ENCODE results near the gene TNFRSF8. TPM values are rescaled to one million over a fixed set of nuclear protein-coding genes. Genes with fewer than 3 reads are reported as not detected.
"Not testable (repeated sequence)": the region's sequence is repeated elsewhere in the genome, so short reads cannot be mapped to it uniquely, and the experiment has no call there.

TNFRSF8 gene
- total RNA-seq, 1 experiment from 2014 or later = not detected

- in situ Hi-C loops (cut with HindIII; ENCODE audit: low sequenced_read_pairs) = no loop called here
- DNase-seq (ENCODE audit: low spot score) = no peak
These were observed 17.1 kb downstream of the TNFRSF8 start for GRCh38 chr1:12080156-12080555.

- in situ Hi-C loops (cut with HindIII; ENCODE audit: low sequenced_read_pairs) = no loop called here
These were observed 17.9 kb downstream of the TNFRSF8 start for GRCh38 chr1:12080773-12081556.

DNA sequence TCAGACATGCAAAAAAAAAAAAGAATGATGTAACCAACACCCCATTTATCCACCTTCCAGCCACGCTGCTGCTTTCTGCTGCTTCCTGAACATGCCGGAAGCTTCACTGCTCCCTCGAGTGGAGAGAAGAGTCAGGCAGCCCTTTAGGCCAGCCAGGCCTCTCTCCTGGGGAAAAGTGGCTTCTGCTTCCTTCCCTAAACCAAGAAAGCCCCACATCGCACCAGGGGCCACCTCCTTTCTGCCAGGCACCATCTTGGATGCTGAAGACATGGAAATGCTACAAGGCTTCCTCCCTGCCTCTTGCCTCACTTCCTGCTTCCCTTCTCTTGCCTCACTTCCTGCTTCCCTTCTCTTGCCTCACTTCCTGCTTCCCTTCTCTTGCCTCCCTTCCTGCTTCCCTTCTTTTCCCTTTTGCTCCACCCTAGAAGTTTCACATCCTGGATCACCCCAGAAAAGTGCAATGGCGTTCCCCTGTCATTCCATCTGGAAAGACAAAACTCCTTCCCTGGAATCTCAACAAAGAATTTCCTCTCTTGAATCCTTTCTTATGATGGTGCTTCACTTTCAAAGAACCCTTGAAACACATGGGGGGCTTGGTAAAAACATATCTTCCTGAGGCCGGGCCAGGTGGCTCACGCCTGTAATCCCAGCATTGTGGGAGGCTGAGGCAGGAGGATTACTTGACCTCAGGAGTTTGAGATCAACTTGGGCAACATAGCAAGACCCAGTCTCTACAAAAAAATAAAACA lies 18.7 kb downstream of the TNFRSF8 start:
- in situ Hi-C loops (cut with HindIII; ENCODE audit: low sequenced_read_pairs) = no loop called here
- DNase-seq (ENCODE audit: low spot score) = no peak

More at GRCh38 chr1:12080773-12081556, 17.9 kb downstream of the TNFRSF8 start:
- no peak for DNase-seq (ENCODE audit: low spot score)

- DNase-seq (ENCODE audit: low spot score) = no peak
- in situ Hi-C loops (cut with HindIII; ENCODE audit: low sequenced_read_pairs) = no loop called here
These were observed 19.9 kb downstream of the TNFRSF8 start for GRCh38 chr1:12082988-12083387.

DNA sequence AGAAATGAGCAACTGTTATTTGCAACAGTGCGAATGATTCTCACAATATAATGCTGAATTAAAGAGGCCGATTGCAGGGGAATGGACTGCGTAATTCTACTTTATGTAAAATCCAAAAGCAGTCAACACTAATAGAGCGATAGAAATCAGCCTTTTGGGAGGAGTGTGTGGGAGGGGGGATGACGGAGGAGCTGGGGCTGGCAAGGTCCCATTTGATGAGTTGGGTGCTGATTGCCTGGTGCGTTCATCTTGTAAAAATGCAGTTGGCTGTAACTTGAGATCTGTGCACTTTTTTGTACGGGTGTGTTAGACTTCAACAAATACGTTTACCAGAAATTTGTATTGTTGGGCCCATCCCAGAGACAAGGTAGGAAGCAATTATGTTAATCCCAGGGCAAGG lies 20.7 kb downstream of the TNFRSF8 start:
- in situ Hi-C loops (cut with HindIII; ENCODE audit: low sequenced_read_pairs) = no loop called here
- no peak for DNase-seq (ENCODE audit: low spot score)

GRCh38 chr1:12085643-12086260 lies 22.6 kb downstream of the TNFRSF8 start:
- in situ Hi-C loops (cut with HindIII; ENCODE audit: low sequenced_read_pairs) = no loop called here
- no peak for DNase-seq (ENCODE audit: low spot score)

DNA sequence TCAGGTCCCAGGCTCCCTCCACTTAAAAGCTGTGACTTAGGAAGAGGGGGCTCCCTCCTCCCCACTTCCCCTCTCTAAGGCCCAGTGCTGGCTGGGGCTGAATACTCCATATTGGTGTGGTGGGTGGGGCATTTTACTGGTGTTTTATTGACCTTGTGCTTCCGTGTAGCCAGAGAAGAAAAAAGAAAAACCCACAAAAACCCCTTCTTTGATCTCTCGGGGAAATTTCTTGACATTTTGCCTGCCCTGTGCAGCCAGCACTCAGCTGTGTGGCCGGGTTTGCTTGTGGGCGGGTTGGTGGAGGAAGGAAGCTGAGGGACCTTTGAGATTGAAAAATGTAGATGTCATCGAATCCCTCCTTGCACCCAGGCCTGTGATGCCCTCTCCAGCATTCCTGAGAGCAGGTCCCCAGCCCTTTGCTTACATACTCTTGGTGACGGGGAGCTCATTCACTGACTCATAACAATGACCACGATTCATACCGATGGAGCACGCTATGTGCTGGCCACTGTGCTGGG lies 24.8 kb downstream of the TNFRSF8 start:
- DNase-seq (ENCODE audit: low spot score) = no peak
- in situ Hi-C loops (cut with HindIII; ENCODE audit: low sequenced_read_pairs) = no loop called here

DNA sequence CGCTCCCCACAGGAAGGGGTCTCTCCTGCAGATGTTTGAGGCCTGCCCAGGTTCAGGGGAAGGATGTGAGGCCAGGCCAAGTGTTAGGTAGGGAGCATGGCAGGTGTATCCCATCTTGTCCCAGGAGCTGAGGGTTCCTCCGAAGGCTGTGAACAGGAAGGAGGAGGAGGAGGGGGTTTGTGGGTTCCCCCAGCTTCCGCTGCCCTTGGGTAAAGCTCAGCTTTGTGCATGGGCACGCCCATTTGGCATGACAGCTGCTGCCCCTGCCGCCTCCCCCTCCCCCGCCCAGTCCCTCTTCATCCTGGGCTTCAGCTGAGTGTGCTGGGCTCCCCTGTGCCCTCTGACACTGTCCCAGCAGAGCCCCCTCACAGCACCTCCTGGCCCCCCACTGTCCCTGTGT lies 25.5 kb downstream of the TNFRSF8 start:
- no peak for DNase-seq (ENCODE audit: low spot score)
- in situ Hi-C loops (cut with HindIII; ENCODE audit: low sequenced_read_pairs) = no loop called here

DNA sequence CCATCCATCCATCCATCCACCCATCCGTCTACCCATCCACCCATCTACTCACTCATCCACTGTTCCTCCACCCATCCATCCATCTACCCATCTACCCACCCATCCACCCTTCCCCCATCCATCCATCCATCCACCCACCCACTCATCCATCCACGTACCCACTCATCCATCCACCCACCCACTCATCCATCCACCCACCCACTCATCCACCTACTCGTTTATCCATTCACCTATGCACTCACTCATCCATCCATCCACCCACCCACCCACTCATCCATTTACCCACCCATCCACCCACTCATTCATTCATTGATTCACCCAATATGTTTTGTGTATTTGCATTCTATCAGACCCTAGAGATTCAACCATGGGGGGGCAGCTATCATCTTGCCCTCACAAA lies 27.2 kb downstream of the TNFRSF8 start:
- DNase-seq (ENCODE audit: low spot score) = no peak
- in situ Hi-C loops (cut with HindIII; ENCODE audit: low sequenced_read_pairs) = no loop called here

- in situ Hi-C loops (cut with HindIII; ENCODE audit: low sequenced_read_pairs) = no loop called here
- DNase-seq (ENCODE audit: low spot score) = no peak
These were observed 28.1 kb downstream of the TNFRSF8 start for GRCh38 chr1:12091191-12091590.

DNA sequence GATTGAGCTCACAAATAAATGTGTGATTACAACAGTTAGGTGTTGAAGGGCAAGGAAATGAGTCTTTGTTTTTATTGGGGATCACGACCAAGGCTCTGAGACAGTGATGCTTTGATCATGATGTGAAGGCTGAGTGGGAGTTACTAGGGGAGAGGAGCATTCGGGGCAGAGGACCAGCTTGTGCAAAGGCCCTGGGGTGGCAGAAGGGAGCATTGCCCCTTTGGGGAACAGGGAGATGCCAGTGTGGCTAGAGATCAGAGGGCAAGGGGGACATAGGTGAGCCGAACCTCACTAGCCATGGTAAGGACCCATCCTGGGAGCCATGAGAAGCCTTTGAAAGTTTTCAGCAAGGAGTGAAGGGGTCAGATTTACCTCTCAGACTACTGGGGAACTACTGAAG lies 31.1 kb downstream of the TNFRSF8 start:
- in situ Hi-C loops (cut with HindIII; ENCODE audit: low sequenced_read_pairs) = no loop called here
- no peak for DNase-seq (ENCODE audit: low spot score)

- no peak for DNase-seq (ENCODE audit: low spot score)
- in situ Hi-C loops (cut with HindIII; ENCODE audit: low sequenced_read_pairs) = no loop called here
These were observed 32.6 kb downstream of the TNFRSF8 start for GRCh38 chr1:12095452-12096263.

- DNase-seq (ENCODE audit: low spot score) = no peak
- in situ Hi-C loops (cut with HindIII; ENCODE audit: low sequenced_read_pairs) = no loop called here
These were observed 33.5 kb downstream of the TNFRSF8 start for GRCh38 chr1:12096615-12097014.

GRCh38 chr1:12097321-12097720 lies 34.2 kb downstream of the TNFRSF8 start:
- DNase-seq (ENCODE audit: low spot score) = no peak
- in situ Hi-C loops (cut with HindIII; ENCODE audit: low sequenced_read_pairs) = no loop called here

DNA sequence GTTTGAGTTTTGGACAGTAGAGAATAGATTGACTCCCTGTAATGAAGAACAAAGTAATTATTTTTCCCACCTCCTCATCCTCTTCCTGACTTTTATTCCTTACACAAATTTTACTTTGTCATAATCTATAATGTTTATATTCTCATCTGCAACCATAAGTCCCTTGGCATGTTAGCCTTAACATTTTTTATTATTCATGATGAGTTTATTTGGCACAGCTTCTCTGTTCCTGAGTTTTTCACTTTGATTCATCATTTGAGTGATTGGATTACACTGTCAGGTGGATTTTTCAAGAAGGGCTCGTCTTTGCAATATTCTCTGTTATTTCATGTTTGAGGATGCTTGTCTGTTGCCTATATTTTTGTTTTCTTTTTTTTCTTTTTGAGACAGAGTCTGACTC lies 35.7 kb downstream of the TNFRSF8 start:
- DNase-seq (ENCODE audit: low spot score) = no peak
- in situ Hi-C loops (cut with HindIII; ENCODE audit: low sequenced_read_pairs) = no loop called here

DNA sequence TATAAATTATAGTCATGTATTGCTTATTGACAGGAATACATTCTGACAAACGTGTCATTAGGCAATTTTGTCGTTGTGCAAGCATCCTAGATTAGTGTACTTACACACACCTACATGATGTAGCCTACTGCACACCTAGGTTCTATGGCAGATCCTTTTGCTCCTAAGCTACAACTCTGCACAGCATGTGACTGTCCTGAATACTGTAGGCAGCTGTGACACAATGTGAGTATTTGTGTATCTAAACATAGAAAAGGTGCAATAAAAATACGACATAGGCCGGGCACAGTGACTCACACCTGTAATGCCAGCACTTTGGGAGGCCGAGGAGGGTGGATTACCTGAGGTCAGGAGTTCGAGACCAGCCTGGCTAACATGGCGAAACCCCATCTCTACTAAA lies 36.5 kb downstream of the TNFRSF8 start:
- in situ Hi-C loops (cut with HindIII; ENCODE audit: low sequenced_read_pairs) = no loop called here
- DNase-seq (ENCODE audit: low spot score) = no peak

DNA sequence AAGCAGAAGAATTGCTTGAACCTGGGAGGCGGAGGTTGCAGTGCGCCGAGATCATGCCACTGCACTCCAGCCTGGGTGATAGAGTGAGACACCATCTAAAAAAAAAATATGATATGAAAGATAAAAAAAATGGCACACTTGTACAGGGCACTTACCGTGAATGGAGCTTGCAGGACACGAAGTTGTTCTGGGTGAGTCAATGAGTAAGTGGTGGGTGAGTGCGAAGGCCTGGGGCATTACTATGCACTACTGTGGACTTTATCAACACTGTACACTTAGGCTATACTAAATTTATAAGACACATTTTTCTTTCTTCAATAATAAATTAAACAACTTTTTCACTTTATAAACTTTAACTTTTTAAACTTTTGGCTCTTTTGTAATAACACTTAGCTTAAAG lies 37.0 kb downstream of the TNFRSF8 start:
- no peak for DNase-seq (ENCODE audit: low spot score)
- in situ Hi-C loops (cut with HindIII; ENCODE audit: low sequenced_read_pairs) = no loop called here

GRCh38 chr1:12101120-12101519 lies 38.0 kb downstream of the TNFRSF8 start:
- in situ Hi-C loops (cut with HindIII; ENCODE audit: low sequenced_read_pairs); DNase-seq (ENCODE audit: low spot score): not testable (repeated sequence)

DNA sequence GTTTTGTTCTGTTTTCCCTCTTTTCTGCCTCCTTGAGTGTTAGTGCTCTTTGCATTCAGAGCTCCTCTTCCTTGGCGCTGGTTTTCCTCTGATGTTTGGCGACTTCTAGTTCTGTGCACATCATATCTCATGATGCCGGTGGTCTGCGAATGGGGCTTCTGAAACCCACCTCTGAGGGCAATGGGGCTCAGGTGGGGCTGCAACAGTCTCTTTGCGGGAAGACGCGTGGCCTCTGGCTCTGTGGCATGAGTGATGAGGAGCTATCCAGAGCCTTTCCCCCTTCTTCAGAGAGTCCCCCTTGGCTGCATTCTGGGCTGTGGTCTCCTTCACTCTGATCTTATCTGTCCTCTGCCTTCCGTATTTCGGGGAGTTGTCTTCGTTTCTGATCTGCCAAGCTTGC lies 39.0 kb downstream of the TNFRSF8 start:
- no peak for DNase-seq (ENCODE audit: low spot score)
- in situ Hi-C loops (cut with HindIII; ENCODE audit: low sequenced_read_pairs) = no loop called here

Data from G401 (cell line).